ENCODE measurements around the gene TK2.

The TK2 gene

GRCh38 chr16:66543541-66543940 is 6.4 kb downstream of the TK2 start:
- DNase-seq, result no peak

DNA sequence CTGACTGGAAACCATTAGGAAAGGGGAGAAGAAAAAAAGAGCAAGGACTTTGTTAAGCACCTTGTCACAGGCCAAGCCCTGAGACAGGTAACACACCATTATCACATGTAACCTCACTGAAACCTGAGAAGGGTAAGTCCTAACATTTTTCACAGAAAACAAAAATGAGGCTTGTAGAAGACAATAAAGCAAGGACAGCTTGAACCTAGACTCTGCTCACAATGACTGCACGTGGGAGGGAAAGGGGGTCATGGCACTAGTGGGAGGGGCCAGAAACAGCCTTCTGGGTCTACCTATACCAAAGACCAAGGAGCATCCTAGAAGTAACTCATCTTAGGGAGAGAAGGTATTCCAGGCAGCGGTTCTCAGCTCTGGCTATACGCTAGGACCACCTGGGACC is 7.5 kb downstream of the TK2 start:
- no peak for DNase-seq

GRCh38 chr16:66541388-66542355 is 8.2 kb downstream of the TK2 start:
- DNase-seq, result no peak

DNA sequence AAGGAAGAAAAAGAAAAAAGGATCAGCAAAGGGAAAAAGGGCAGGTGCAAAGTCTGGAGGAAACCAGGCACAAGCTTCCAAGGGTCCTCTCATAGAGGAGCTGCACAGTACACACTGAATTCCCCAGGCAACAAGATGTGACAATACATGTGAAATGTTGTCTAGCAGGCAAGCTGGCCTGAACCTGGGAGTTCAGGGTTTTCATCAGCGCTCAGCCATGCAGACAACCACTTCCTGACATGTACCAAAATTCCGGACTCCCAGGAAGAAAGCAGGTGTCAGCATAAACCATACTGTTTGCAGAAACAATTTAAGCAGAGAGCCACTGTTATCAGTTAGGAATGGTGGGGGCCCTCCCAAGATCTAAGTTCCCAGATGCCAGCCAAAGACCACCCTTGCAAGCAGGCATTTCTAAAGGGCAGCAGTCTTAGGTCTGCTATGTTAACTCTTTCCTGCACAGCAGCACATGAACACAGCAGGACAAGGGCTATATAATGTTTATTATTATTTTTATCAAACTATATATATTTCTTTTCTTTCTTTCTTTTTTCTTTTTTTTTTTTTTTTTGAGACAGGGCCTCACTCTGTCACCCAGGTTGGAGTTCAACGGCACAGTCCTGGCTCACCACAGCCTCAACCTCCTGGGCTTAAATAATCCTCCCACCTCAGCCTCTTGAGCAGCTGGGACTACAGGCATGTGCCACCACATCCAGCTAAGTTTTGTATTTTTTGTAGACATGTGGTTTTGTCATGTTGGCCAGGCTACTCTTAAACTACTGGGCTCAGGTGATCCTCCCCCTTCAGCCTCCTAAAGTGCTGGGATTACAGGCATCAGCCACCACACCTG is 10.1 kb downstream of the TK2 start:
- DNase-seq, result no peak

- no peak for DNase-seq
Observed at GRCh38 chr16:66538910-66539309, 11.0 kb downstream of the TK2 start.

- DNase-seq, result no peak
Observed at GRCh38 chr16:66537236-66537635, 12.7 kb downstream of the TK2 start.

DNA sequence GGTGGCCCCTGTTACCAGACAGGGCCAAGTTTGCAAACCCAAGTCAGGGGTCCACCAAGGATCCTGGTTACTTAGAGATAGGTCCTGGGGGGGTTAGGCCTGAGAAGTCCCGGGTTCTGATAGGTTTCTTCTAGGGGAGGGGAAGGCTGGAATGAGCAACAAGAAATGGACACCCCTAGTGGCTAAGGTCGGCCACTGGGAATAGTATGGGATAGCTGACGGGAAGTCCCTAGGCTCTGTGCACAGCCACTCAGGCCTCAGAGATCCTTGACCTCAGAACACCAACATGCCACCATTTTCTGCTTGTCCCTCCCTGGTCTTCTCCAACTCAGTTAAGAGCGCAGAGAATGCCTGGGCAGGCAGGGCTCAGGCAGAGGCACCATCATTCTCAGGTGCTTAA is 13.4 kb downstream of the TK2 start:
- no peak for DNase-seq

DNA sequence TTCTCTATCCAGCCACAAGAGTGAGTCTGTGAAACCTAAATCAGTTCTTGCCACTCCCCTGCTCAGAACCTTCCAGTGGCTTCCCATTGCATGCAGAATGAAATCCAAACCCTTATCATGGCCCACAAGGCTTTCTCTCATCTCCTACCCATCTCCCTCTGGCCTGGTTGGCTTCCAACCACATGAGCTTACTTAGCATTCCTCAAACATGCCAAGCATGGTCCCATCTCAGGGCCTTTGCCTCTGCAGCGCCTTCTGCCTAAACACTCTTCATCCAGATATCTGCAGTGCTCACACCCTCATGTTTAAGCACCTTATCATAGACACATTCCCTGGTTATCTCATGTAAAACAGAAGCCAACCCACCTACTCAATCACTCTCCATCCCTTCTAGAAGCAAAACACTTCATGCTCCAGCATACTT is 15.5 kb downstream of the TK2 start:
- no peak for DNase-seq

DNA sequence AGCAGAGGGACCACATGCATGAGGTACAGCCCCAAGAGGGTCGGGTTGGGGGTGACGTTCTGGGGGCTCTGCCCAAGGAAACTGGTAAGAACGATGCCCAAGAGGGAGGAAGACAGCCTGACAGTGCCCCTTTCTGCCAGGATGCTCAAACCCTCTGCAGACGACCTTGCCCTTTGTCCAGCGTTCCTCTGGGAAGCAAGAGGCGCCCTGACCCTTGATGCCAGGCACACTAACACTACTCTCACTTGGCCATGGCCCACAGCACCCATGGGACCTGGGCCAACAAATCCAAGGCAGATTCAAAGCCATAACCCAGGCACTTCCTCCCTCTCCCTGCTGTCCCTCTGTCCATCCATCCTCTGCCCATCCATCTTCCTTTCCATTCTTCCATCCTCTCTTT is 20.4 kb downstream of the TK2 start:
- DNase-seq, result no peak

DNA sequence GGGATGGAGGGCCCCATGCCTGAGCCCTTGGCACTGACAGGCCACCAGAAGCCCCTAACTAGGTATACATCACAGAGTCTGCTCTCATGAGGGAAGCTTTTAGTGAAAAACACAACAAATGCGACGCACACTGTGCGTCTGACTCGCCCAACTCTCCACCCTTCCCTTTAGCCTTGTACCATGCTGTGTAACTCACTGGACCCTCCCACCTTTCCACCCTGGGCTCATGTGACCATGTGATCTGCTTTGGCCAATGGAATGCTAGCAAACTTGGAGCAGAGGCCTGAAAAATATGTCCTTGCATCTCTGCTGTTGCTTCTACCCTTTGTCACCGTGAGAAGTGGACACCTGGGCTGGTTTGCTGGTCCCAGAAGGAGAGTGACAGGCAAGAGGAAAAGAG is 21.6 kb downstream of the TK2 start:
- DNase-seq, result no peak

GRCh38 chr16:66525396-66526180 is 24.3 kb downstream of the TK2 start:
- DNase-seq, result no peak

DNA sequence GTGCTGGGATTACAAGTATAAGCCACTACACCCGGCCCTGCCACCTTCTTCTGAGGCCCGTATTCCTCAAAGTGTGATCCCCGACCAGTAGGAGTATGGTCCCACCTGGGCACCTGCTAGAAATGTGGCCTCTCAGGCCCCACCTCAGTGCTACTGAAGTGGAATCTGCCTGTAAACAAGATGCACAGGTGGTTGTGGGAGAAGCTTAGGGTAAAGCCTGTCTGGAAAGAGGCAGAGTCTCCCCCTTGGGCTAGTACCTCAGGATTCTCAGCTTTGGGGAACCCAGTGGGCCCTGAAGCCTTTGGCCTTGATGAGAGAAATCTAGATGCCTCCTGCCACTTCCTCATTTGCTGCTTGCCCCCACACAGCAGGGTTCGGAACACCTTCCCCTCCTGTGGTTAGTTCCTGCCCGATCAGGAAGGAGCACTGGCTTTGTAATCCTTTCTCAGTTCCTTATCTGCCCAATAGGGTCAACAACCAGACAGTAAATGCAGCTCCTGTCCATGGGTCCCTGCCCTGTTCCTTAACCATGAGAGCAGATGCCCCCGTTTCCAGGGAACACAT is 25.2 kb downstream of the TK2 start:
- no peak for DNase-seq

DNA sequence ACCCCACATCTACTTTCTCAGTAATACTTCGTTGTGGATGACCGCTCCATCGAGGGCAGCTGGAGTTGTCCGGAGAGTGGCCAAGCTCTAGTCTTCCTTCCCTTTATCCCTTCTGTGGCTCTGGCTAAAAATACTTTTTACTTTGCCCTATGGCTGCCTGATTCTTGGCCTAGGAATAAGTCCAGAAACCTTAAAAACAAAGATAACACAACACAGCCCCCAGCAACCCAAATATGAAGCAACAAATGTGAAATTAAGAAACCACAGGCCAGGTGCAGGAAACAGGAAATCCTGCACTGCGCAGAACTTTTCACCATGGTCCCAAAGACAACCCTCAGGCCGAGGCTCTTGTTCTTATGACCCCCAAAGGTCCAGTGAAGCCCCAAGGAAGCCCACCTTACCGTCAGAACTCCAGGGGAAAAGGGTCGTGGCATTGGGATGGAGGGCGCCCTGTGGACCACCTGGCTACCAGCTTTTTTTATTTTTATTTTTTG is 26.0 kb downstream of the TK2 start:
- peak; percentile 53 for DNase-seq

DNA sequence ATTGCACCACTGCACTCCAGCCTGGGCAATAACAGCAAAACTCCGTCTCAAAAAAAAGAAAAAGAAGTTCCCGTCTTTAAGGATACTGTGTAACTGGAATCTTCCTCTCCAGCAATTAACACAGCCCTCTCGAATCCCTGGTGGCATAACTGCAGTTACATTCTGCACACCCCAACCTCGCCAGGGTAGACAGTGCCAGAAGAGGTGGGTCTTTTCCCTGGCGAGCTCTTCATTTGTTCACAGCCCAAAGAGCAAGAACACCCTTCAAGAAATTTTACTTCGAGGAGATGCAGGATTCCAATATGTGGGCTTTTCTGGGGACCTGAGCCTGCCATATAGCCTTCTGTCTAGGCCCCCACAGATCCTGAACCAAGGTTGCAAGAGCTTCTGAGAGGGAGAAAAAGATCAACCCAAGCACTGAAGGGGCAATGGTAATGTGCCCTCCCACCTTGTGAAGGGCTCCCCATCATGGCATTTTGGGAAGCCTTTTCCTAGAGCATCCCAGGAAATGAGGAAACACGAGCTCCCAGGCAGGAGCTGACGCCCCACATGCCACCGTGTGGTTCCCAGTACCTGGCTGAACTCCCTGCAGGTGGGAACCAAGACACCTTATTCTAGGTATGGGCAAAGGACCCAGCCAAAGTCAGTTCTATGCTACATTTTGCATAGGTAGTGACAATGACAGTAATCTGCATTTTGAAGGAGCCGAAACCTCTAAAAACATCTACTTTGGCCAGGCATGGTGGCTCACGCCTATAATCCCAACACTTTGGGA is 26.9 kb downstream of the TK2 start:
- DNase-seq, result no peak

DNA sequence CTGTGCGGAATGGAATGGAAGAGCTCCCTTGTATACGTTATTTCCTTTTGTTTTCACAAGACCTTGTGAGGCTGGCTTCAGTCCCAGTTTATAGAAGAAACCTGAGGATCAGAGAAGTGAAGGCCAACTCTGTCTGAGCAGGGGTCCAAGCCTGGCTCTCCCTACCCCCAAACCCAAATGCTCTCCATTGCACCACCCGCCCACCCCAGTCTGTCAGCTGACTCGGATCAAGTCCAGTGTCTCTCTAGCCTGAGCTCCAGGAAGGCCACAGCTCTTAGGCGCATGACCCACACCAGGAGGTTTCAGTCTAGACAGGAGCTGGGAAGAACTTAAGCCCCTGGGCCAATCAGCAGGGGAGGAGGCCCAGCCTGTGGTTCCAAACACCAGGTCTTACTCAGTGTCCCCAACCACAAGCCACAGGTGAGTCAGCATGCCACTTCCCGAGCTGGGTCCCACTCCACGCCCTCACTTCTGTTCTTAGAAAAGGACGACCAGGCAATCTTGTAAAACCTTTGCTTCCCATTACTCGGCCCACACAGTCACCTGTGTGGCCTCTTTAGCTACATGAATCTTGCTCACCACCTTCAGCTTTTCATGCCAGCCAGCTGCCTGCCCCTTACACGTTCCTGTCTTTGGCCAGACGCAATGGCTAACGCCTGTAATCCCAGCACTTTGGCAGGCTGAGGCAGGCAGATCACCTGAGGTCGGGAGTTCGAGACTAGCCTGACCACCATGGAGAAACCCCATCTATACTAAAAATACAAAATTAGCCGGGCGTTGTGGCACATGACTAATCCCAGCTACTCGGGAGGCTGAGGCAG is 27.8 kb downstream of the TK2 start:
- DNase-seq, result peak; percentile 88

DNA sequence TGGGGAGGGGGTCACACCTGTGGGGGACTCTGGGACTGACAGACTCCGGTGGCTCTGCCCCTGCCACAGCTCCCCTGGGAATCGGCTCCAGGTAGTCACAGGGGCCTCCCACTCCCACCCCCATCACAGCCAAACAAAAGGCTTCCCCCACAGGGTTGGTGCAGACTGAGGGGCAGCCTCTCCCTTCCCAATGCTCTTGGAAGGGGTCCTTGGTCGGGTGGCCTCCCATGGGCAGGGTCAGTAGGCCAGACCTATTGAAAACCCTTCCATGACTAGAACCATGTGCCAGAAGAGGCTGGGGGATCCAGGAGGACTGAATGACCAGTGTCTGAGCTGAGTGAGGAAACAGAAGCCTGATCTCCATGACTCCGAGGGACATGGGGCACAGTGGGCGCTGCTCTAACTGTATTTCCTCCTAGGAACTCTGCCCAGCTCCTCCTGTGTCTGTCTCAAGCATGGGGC is 28.6 kb downstream of the TK2 start:
- no peak for DNase-seq

DNA sequence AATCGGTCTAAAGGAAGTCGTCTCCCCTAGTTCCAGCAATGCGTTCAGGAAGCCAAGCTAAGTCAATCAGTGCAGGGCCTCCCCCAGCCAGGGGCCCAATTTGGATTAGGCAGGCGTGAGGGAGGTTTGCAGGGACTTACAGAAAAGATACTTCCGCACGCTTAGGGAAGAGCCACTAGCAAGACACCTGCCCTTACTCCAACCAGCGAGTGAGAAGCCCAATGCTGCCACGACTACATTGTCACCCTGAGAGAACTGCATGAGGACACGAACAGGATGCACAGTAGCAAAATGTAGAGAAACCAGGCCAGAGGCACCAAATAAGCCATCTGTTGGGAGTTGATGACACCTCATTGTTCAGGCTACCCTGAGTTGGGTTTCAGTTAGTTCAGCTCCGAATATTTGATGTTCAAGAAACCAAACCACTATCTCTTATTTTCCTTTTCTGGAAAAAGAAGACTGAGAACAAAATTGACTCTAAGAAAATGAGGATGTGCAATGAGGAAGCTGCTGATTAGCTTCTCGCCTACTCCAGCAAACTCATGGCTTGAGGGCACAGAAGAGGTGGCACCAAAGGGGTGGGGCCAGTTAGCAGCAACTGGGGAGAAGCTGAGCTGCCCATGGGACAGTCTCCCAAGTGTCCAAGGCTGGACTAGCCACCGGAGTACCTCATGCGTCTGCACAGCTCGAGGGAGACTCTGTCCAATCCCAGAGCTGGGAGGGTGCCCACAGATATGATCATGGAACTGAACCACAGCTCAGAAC is 29.3 kb downstream of the TK2 start:
- DNase-seq, result no peak

DNA sequence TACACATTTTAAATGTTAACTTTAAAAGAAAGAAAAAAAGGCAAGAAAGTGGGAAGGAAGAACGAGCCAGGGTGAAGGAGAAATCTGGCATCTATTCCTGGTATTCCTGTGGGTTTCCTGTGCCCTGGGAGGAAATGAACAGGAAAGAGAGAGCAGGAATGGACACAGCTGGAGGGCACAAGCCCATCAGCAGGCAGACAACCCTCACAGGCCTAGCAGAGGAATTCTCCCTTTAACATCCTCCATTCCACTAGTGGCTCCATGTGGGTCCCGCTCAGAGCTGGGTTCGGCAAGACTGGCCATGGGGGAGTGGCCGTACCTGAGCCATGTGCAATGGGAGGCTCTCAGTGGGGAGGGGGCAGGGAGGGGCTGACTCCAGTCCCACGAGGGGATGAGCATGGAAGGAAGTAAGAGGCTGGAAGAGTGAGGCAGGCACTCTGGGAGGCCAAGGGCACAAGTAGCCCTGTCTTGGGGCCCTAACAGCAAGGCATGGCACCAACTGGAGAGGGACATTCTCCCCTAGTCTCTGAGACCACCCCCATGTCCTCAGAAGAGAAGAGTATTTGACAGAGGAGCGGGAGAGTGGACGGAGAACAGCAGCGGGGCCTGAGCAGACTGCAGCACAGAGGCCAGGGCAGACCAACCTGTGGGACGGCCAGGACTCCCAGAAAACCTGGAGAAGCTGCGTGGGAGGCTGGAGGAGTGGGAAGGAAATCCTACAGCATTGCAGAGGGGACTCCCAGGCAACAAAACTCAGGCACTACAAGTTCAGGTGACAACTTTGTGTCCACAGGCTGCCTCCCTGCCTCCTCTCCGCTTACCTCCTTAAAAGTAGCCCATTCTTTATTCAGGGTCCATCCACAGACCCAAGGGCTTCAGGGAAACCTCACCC is 30.2 kb downstream of the TK2 start:
- DNase-seq, result no peak

All from activated gamma-delta T cell treated with Interleukin-2 at 50 U/mL for 16 hours (primary cell).